HEK293 (cell line): Measurements from ENCODE around the gene CDH22.

Experiments used
- CTCF ChIA-PET: fragments of 350-600 bp; formaldehyde crosslinking; extraction: SDS; loops from one replicate; lab custom pipeline; 2021; ENCODE audit warnings: antibody characterized with exemption; lab: Yijun Ruan, JAX
- POLR2A ChIA-PET: fragments of 300-600 bp; formaldehyde crosslinking; extraction: SDS; loops from one replicate; lab custom pipeline; 2020; ENCODE audit warnings: antibody characterized with exemption, inconsistent platforms; lab: Yijun Ruan, JAX
- H3K27ac ChIP-seq: fragments of 200-500 bp; sonication (Bioruptor generic); 2 replicates; pipeline ENCODE4 v1.5.1; 2014; ENCODE audit warnings: low read depth, low read length, control low read depth, inconsistent platforms; ENCODE audit errors: extremely low read depth
- H3K36me3 ChIP-seq, 2 experiments: fragments of 200-500 bp in 1 of 2; sonication (Bioruptor generic) in 1 of 2; 1 replicate in 1 of 2; 2 replicates in 1 of 2; pipeline ENCODE4 v1.5.1; 2014 to 2017; ENCODE audit warnings: inconsistent platforms in 2 of 2, low read length in 2 of 2; ENCODE audit not compliant: control insufficient read depth in 2 of 2, insufficient read depth in 1 of 2
- H3K4me1 ChIP-seq: fragments of 200-500 bp; sonication (Bioruptor generic); 2 replicates; pipeline ENCODE4 v1.5.1; 2014; ENCODE audit warnings: mild to moderate bottlenecking, low read length, inconsistent platforms; ENCODE audit not compliant: control insufficient read depth, insufficient read depth
- H3K4me3 ChIP-seq: 2 replicates; pipeline ENCODE4 v1.5.1; 2011; ENCODE audit warnings: low read depth, mild to moderate bottlenecking, control low read depth, low read length, moderate library complexity
- H3K9me3 ChIP-seq: fragments of 200-500 bp; sonication (Bioruptor generic); 2 replicates; pipeline ENCODE4 v1.5.1; 2014; ENCODE audit warnings: low read depth, low read length, inconsistent platforms; ENCODE audit not compliant: control insufficient read depth, insufficient read depth
- BCL6B ChIP-seq: fragments of 450-650 bp; formaldehyde crosslinking; IDR thresholded peaks from 2 replicates; pipeline ENCODE4 v1.5.1; 2017; ENCODE audit warnings: missing biosample characterization, missing genetic modification characterization
- FEZF1 ChIP-seq: fragments of 450-650 bp; formaldehyde crosslinking; IDR thresholded peaks from 2 replicates; pipeline ENCODE4 v1.5.1; 2016; ENCODE audit warnings: missing biosample characterization, missing genetic modification characterization
- MYNN ChIP-seq: fragments of 450-650 bp; formaldehyde crosslinking; IDR thresholded peaks from 2 replicates; pipeline ENCODE4 v1.5.1; 2016; ENCODE audit warnings: missing biosample characterization, missing genetic modification characterization, borderline replicate concordance
- TRIM28 ChIP-seq: IDR thresholded peaks from 2 replicates; pipeline ENCODE4 v1.6.1; 2011; ENCODE audit warnings: low read length, control low read depth, borderline replicate concordance
- YY1 ChIP-seq: fragments of 450-650 bp; formaldehyde crosslinking; IDR thresholded peaks from 2 replicates; pipeline ENCODE4 v1.5.1; 2018; ENCODE audit warnings: missing biosample characterization, missing genetic modification characterization
- ZBTB17 ChIP-seq: fragments of 450-650 bp; formaldehyde crosslinking; IDR thresholded peaks from 2 replicates; pipeline ENCODE4 v1.5.1; 2016; ENCODE audit warnings: missing biosample characterization, missing genetic modification characterization
- ZEB2 ChIP-seq: fragments of 450-650 bp; formaldehyde crosslinking; IDR thresholded peaks from 2 replicates; pipeline ENCODE4 v1.5.1; 2016; ENCODE audit warnings: missing biosample characterization, missing genetic modification characterization
- ZFHX2 ChIP-seq: fragments of 450-650 bp; formaldehyde crosslinking; conservative IDR thresholded peaks from 2 replicates; pipeline ENCODE4 v1.5.1; 2016; ENCODE audit warnings: missing biosample characterization, missing genetic modification characterization
- ZFP3 ChIP-seq: fragments of 450-650 bp; formaldehyde crosslinking; IDR thresholded peaks from 2 replicates; pipeline ENCODE4 v1.5.1; 2016; ENCODE audit warnings: low read depth, missing biosample characterization, missing genetic modification characterization
- ZFP37 ChIP-seq: fragments of 450-650 bp; formaldehyde crosslinking; IDR thresholded peaks from 2 replicates; pipeline ENCODE4 v1.5.1; 2016; ENCODE audit warnings: missing biosample characterization, missing genetic modification characterization
- ZIC2 ChIP-seq: fragments of 450-650 bp; formaldehyde crosslinking; IDR thresholded peaks from 2 replicates; pipeline ENCODE4 v1.5.1; 2016; ENCODE audit warnings: missing biosample characterization, missing genetic modification characterization
- ZNF155 ChIP-seq: fragments of 450-650 bp; formaldehyde crosslinking; IDR thresholded peaks from 2 replicates; pipeline ENCODE4 v1.5.1; 2016; ENCODE audit warnings: missing biosample characterization, missing genetic modification characterization
- ZNF16 ChIP-seq: fragments of 450-650 bp; formaldehyde crosslinking; IDR thresholded peaks from 2 replicates; pipeline ENCODE4 v1.5.1; 2016; ENCODE audit warnings: low read depth, missing biosample characterization, missing genetic modification characterization
- ZNF202 ChIP-seq: fragments of 450-650 bp; formaldehyde crosslinking; IDR thresholded peaks from 2 replicates; pipeline ENCODE4 v1.5.1; 2016; ENCODE audit warnings: missing biosample characterization, missing genetic modification characterization, borderline replicate concordance
- ZNF221 ChIP-seq: fragments of 450-650 bp; formaldehyde crosslinking; IDR thresholded peaks from 2 replicates; pipeline ENCODE4 v1.5.1; 2017; ENCODE audit warnings: missing biosample characterization, missing genetic modification characterization, borderline replicate concordance
- ZNF292 ChIP-seq: fragments of 450-650 bp; formaldehyde crosslinking; IDR thresholded peaks from 2 replicates; pipeline ENCODE4 v1.5.1; 2016; ENCODE audit warnings: low read depth, missing biosample characterization, missing genetic modification characterization, borderline replicate concordance
- ZNF510 ChIP-seq: fragments of 450-650 bp; formaldehyde crosslinking; IDR thresholded peaks from 2 replicates; pipeline ENCODE4 v1.5.1; 2018; ENCODE audit warnings: mild to moderate bottlenecking, missing genetic modification characterization, missing biosample characterization; ENCODE audit not compliant: insufficient replicate concordance
- ZNF518A ChIP-seq: fragments of 450-650 bp; formaldehyde crosslinking; conservative IDR thresholded peaks from 2 replicates; pipeline ENCODE4 v1.5.1; 2016; ENCODE audit warnings: low read depth, missing biosample characterization, missing genetic modification characterization
- ZNF585B ChIP-seq: fragments of 450-650 bp; formaldehyde crosslinking; IDR thresholded peaks from 2 replicates; pipeline ENCODE4 v1.5.1; 2016; ENCODE audit warnings: missing biosample characterization, missing genetic modification characterization
- ZNF596 ChIP-seq: fragments of 450-650 bp; IDR thresholded peaks from 2 replicates; pipeline ENCODE4 v1.5.0; 2018; ENCODE audit warnings: missing biosample characterization, mild to moderate bottlenecking, missing genetic modification characterization, moderate library complexity
- ZNF600 ChIP-seq: fragments of 450-650 bp; formaldehyde crosslinking; IDR thresholded peaks from 2 replicates; pipeline ENCODE4 v1.5.1; 2016; ENCODE audit warnings: missing biosample characterization, missing genetic modification characterization
- ZNF843 ChIP-seq: fragments of 450-650 bp; formaldehyde crosslinking; IDR thresholded peaks from 2 replicates; pipeline ENCODE4 v1.5.1; 2016; ENCODE audit warnings: missing biosample characterization, missing genetic modification characterization
- ZSCAN4 ChIP-seq: fragments of 450-650 bp; formaldehyde crosslinking; IDR thresholded peaks from 2 replicates; pipeline ENCODE4 v1.5.1; 2017; ENCODE audit warnings: missing biosample characterization, missing genetic modification characterization
- ZSCAN5A ChIP-seq: fragments of 450-650 bp; formaldehyde crosslinking; IDR thresholded peaks from 2 replicates; pipeline ENCODE4 v1.5.1; 2016; ENCODE audit warnings: missing biosample characterization, missing genetic modification characterization

The CDH22 gene

GRCh38 chr20:46312075-46312944 lies 4.0 kb upstream of the CDH22 start (continued):
- TF ChIP-seq BCL6B (no peak), ZEB2 (no peak), TRIM28 (no peak), ZFP3 (tag by site-specific recombination) (no peak), ZNF843 (tag by site-specific recombination) (no peak), YY1 (no peak), ZNF596 (tag by site-specific recombination) (no peak), ZNF221 (no peak), ZNF510 (tag by site-specific recombination) (no peak), ZNF585B (no peak), ZSCAN5A (no peak), FEZF1 (tag by site-specific recombination) (no peak)

GRCh38 chr20:46311719-46312074 lies 3.4 kb upstream of the CDH22 start:
- Histone ChIP-seq H3K4me1 (peaks cover 3% of the 10 kb centered on the region; the same call in 1 of the 2 replicates), H3K36me3 (no peaks in the 10 kb centered on the region), H3K9me3 (no peaks in the 10 kb centered on the region), H3K4me3 (no peak overlapping the region), H3K27ac (no peak overlapping the region)
- TF ChIP-seq ZNF292 (no peak), ZNF202 (tag by site-specific recombination) (no peak), ZBTB17 (peak; percentile 98), ZFP37 (tag by site-specific recombination) (no peak), ZNF16 (no peak), ZSCAN4 (tag by site-specific recombination) (peak; percentile 68), ZIC2 (tag by site-specific recombination) (peak; percentile 56), ZFHX2 (tag by site-specific recombination) (no peak)
- CTCF ChIA-PET = interaction anchor here (0.6 to 1.5 kb wide), 5 partner anchors 89 to 298 kb away, joined by 3 to 7 read pairs (median 4); no protein-coding TSS in a partner anchor
- POLR2A ChIA-PET = no interaction called here

GRCh38 chr20:46311039-46311650 lies 2.8 kb upstream of the CDH22 start:
- ChIA-PET POLR2A (no interaction called here), CTCF (interaction anchor here (0.7 to 1.5 kb wide), 3 partner anchors 89 to 182 kb away, joined by 3 to 7 read pairs (median 4); no protein-coding TSS in a partner anchor)
- Histone ChIP-seq H3K27ac (no peak overlapping the region), H3K4me3 (no peak overlapping the region), H3K36me3 (no peaks in the 10 kb centered on the region), H3K9me3 (no peaks in the 10 kb centered on the region), H3K4me1 (peaks cover 3% of the 10 kb centered on the region; the same call in 1 of the 2 replicates)
- TF ChIP-seq MYNN (tag by site-specific recombination) (no peak), ZNF600 (tag by site-specific recombination) (no peak), ZNF155 (tag by site-specific recombination) (no peak), ZNF518A (no peak)
